BE2C (cell line): Measurements from ENCODE around the gene PHLDB2.

Experiments used
- DNase-seq: peaks from one replicate; pipeline ENCODE4 v3.0.0-alpha.2; 2020
- H3K27me3 ChIP-seq: fragments of 250-450 bp; sonication (Bioruptor Pico); 2 replicates; pipeline ENCODE4 v1.5.1; 2020; ENCODE audit warnings: mild to moderate bottlenecking
- H3K36me3 ChIP-seq: fragments of 250-450 bp; sonication (Bioruptor Pico); 2 replicates; pipeline ENCODE4 v1.5.1; 2020; ENCODE audit warnings: mild to moderate bottlenecking
- H3K4me1 ChIP-seq: fragments of 250-450 bp; sonication (Bioruptor Pico); 2 replicates; pipeline ENCODE4 v1.5.1; 2020
- H3K4me3 ChIP-seq: 2 replicates; pipeline ENCODE4 v1.5.1; 2011; ENCODE audit warnings: low read depth, low read length
- H3K9me3 ChIP-seq: fragments of 250-450 bp; sonication (Bioruptor Pico); 2 replicates; pipeline ENCODE4 v1.5.1; 2020
- CTCF ChIP-seq: IDR thresholded peaks from 2 replicates; pipeline ENCODE4 v1.5.1; 2012; ENCODE audit warnings: mild to moderate bottlenecking, low read depth, low read length

PHLDB2 gene

GRCh38 chr3:111846039-111846438, 13.0 kb upstream of the PHLDB2 start:
- Histone ChIP-seq H3K9me3 (no peaks in the 10 kb centered on the region), H3K36me3 (no peaks in the 10 kb centered on the region), H3K4me3 (no peak overlapping the region), H3K27me3 (no peaks in the 10 kb centered on the region; the same call in 1 of the 2 replicates), H3K4me1 (no peaks in the 10 kb centered on the region)
- DNase-seq, result no peak
- TF ChIP-seq CTCF, result no peak

GRCh38 chr3:111846717-111847116, 12.3 kb upstream of the PHLDB2 start:
- no peak for TF ChIP-seq CTCF
- Histone ChIP-seq H3K4me1 (no peaks in the 10 kb centered on the region), H3K4me3 (no peak overlapping the region), H3K36me3 (no peaks in the 10 kb centered on the region), H3K27me3 (no peaks in the 10 kb centered on the region; the same call in 1 of the 2 replicates), H3K9me3 (no peaks in the 10 kb centered on the region)
- DNase-seq, result no peak

GRCh38 chr3:111848283-111848682, 10.8 kb upstream of the PHLDB2 start:
- Histone ChIP-seq H3K4me3 (no peak overlapping the region), H3K9me3 (no peaks in the 10 kb centered on the region), H3K27me3 (no peaks in the 10 kb centered on the region; the same call in 1 of the 2 replicates), H3K4me1 (no peaks in the 10 kb centered on the region), H3K36me3 (no peaks in the 10 kb centered on the region)
- no peak for DNase-seq
- no peak for TF ChIP-seq CTCF

- no peaks in the 10 kb centered on the region; the same call in 1 of the 2 replicates for H3K27me3 ChIP-seq
- no peaks in the 10 kb centered on the region for H3K36me3 ChIP-seq
- no peak for TF ChIP-seq CTCF
- H3K4me3 ChIP-seq, result no peak overlapping the region
- H3K4me1 ChIP-seq, result no peaks in the 10 kb centered on the region
- DNase-seq, result no peak
- no peaks in the 10 kb centered on the region for H3K9me3 ChIP-seq
Observed at GRCh38 chr3:111848778-111849177, 10.3 kb upstream of the PHLDB2 start.

- DNase-seq, result no peak
- Histone ChIP-seq H3K27me3 (no peaks in the 10 kb centered on the region), H3K36me3 (no peaks in the 10 kb centered on the region), H3K9me3 (no peaks in the 10 kb centered on the region), H3K4me3 (no peak overlapping the region), H3K4me1 (no peaks in the 10 kb centered on the region)
- no peak for TF ChIP-seq CTCF
Observed at GRCh38 chr3:111850537-111850936, 8.5 kb upstream of the PHLDB2 start.

GRCh38 chr3:111851511-111851954, 7.5 kb upstream of the PHLDB2 start:
- no peak for DNase-seq
- no peaks in the 10 kb centered on the region for H3K4me1 ChIP-seq

More at GRCh38 chr3:111851511-111851954, 7.5 kb upstream of the PHLDB2 start:
- Histone ChIP-seq H3K9me3 (no peaks in the 10 kb centered on the region), H3K27me3 (0 out of 2 replicates have a peak, but pooled peaks cover 3% of the 10 kb centered on the region), H3K36me3 (no peaks in the 10 kb centered on the region), H3K4me3 (no peak overlapping the region)
- TF ChIP-seq CTCF, result no peak
